Measurements from ENCODE around the gene LIPG.

LIPG gene

DNA sequence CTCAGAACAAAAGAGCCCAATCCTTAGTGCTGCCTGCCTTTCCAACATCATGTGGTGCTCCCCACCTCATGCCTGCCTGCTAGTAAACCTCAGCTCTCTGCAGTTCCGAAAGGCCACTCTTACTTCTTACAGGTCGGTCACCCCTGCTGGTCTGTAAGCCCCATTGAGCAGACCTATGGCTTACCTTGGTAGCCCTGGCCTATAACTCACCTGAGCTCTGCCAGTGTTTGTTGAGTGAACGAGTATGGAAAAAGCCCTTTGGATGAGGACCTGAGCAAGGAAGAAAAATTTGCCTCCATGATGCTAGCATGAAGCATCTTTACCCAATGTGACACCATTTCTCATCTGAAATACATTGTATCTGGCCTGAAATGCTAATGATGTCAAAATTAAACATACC, 83.3 kb downstream of the LIPG start:
- FAIRE-seq, result no peak
- TF ChIP-seq POLR2A (IDR thresholded peaks at IDR 0.05; ENCODE audit: low read depth, low read length) (no peak), SPI1 (IDR thresholded peaks at IDR 0.05; ENCODE audit: low read depth, low read length) (no peak), PAX5 (IDR thresholded peaks at IDR 0.05; ENCODE audit: insufficient read depth, low read length, severe bottlenecking) (no peak), POU2F2 (IDR thresholded peaks at IDR 0.05; ENCODE audit: low read depth, low read length) (no peak), POLR2AphosphoS5 (IDR thresholded peaks at IDR 0.05; ENCODE audit: low read depth, low read length) (no peak), TAF1 (IDR thresholded peaks at IDR 0.05; ENCODE audit: low read depth, low read length) (no peak)
- DNase-seq (ENCODE audit: insufficient read length, low spot score), result no peak

DNA sequence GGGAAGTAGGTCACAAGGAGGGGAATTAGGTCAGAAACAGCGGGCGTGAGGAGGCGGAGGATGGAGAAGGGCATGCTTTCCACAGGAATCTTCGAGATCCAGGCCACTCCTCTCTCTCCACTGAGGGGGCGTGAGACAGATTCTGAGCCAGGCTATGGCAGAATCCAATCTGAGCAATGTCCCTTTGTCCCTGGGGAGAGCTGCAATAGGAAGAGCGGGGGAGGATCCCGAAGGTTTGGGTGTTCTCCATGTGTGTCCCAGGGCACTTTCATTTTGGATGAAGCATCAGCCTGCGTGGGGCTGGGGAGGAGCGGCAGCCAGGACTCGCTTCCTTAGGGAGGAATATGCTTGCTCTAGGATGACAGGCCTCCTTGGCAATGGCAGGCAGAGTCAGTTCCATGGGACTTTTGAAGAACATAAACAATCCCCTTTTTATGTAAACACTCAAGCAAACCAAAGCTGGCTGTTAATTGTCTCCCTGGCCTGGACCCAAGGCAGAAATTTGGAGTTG, 84.0 kb downstream of the LIPG start:
- TF ChIP-seq SPI1 (IDR thresholded peaks at IDR 0.05; ENCODE audit: low read depth, low read length) (no peak), POLR2AphosphoS5 (IDR thresholded peaks at IDR 0.05; ENCODE audit: low read depth, low read length) (no peak), TAF1 (IDR thresholded peaks at IDR 0.05; ENCODE audit: low read depth, low read length) (no peak), PAX5 (IDR thresholded peaks at IDR 0.05; ENCODE audit: insufficient read depth, low read length, severe bottlenecking) (no peak), POLR2A (IDR thresholded peaks at IDR 0.05; ENCODE audit: low read depth, low read length) (no peak), POU2F2 (IDR thresholded peaks at IDR 0.05; ENCODE audit: low read depth, low read length) (no peak)
- FAIRE-seq (no peak), DNase-seq (ENCODE audit: insufficient read length, low spot score) (no peak)

DNA sequence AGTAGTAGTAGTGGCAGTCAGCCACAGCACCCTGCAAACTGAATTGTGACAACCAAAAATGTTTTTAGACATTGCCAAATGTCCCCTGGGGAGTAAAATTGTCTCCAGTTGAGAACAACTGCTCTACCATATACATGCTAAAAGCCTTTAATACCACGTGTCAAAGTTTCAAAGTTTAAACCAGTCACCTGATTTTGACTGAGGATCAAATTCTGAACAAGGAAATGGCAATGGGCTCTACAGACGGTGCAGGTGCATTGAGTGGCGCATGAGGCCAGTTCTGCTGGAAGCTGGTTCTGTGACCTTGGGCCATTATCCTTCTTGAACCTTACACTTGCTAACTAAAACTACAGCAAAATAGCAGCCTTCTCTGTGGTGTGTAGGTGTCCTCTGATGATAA, 85.0 kb downstream of the LIPG start:
- FAIRE-seq (no peak), DNase-seq (ENCODE audit: insufficient read length, low spot score) (no peak)
- TF ChIP-seq POLR2AphosphoS5 (IDR thresholded peaks at IDR 0.05; ENCODE audit: low read depth, low read length) (no peak), PAX5 (IDR thresholded peaks at IDR 0.05; ENCODE audit: insufficient read depth, low read length, severe bottlenecking) (no peak), POU2F2 (IDR thresholded peaks at IDR 0.05; ENCODE audit: low read depth, low read length) (no peak), POLR2A (IDR thresholded peaks at IDR 0.05; ENCODE audit: low read depth, low read length) (no peak), TAF1 (IDR thresholded peaks at IDR 0.05; ENCODE audit: low read depth, low read length) (no peak), SPI1 (IDR thresholded peaks at IDR 0.05; ENCODE audit: low read depth, low read length) (no peak)

DNA sequence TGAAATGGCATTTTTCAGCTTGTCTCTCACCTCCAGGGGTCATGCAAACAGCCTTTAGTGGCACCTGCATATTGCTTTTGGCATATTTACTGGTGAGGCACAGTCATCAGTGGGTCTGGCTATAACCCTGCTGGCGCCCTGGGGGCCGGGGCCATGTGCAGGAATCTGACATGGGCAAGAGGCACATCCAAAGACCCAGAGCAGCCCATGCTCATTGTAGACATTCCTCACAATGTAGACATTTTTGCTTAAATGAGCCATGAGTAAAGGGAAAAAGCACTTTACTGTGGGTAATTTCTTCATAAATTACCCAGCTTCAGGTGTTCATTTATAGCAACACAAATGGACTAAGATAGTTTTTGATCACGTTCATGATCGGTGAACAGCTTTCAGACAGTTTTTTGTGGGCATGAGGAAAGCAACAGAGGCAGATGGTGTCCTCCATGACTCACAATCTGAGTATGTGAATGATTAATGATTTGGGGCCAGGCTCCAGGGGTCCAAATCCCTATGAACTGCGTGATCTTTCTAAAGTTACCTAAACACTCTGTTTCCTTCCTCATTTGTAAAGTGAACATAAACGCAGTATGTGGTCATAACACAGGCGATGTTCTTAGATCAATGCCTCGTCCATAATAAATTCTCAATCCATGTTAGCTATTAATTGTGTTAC, 85.8 kb downstream of the LIPG start:
- TF ChIP-seq PAX5 (IDR thresholded peaks at IDR 0.05; ENCODE audit: insufficient read depth, low read length, severe bottlenecking) (no peak), TAF1 (IDR thresholded peaks at IDR 0.05; ENCODE audit: low read depth, low read length) (no peak), POLR2A (IDR thresholded peaks at IDR 0.05; ENCODE audit: low read depth, low read length) (no peak), POU2F2 (IDR thresholded peaks at IDR 0.05; ENCODE audit: low read depth, low read length) (no peak), SPI1 (IDR thresholded peaks at IDR 0.05; ENCODE audit: low read depth, low read length) (no peak), POLR2AphosphoS5 (IDR thresholded peaks at IDR 0.05; ENCODE audit: low read depth, low read length) (no peak)
- DNase-seq (ENCODE audit: insufficient read length, low spot score) (no peak), FAIRE-seq (no peak)

DNA sequence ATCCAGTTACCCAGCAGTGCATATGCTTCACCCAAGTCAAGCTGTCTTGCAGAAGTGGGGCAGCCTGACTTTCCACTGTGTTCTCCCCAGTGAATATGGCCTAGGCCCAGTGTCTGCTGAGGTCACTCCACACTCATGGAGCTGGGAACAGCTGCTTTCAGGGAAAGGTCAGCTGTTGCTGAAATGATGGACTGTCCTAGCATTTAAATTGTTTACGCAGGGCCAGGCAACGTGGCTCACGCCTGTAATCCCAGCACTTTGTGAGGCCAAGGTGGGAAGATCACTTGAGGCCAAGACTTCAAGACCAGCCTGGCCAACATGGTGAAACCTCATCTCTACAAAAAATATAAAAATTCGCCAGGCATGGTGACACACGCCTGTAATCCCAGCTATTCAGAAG, 86.5 kb downstream of the LIPG start:
- DNase-seq (ENCODE audit: insufficient read length, low spot score) (no peak), FAIRE-seq (no peak)
- TF ChIP-seq TAF1 (IDR thresholded peaks at IDR 0.05; ENCODE audit: low read depth, low read length), result no peak
- no peak for TF ChIP-seq SPI1 (IDR thresholded peaks at IDR 0.05; ENCODE audit: low read depth, low read length)
- TF ChIP-seq POLR2A (IDR thresholded peaks at IDR 0.05; ENCODE audit: low read depth, low read length), result no peak
- no peak for TF ChIP-seq POU2F2 (IDR thresholded peaks at IDR 0.05; ENCODE audit: low read depth, low read length)
- TF ChIP-seq PAX5 (IDR thresholded peaks at IDR 0.05; ENCODE audit: insufficient read depth, low read length, severe bottlenecking), result no peak
- no peak for TF ChIP-seq POLR2AphosphoS5 (IDR thresholded peaks at IDR 0.05; ENCODE audit: low read depth, low read length)

Data from GM12891 (cell line).